GM21825 (cell line): ENCODE data around the gene PGLYRP3.

Experiments
- ATAC-seq: cut with Tn5 transposase; IDR thresholded peaks from one replicate; pipeline ENCODE4 v1.9.1; 2021; ENCODE audit warnings: mild to moderate bottlenecking, moderate library complexity; ENCODE audit not compliant: unreplicated experiment

Gene PGLYRP3, protein sequence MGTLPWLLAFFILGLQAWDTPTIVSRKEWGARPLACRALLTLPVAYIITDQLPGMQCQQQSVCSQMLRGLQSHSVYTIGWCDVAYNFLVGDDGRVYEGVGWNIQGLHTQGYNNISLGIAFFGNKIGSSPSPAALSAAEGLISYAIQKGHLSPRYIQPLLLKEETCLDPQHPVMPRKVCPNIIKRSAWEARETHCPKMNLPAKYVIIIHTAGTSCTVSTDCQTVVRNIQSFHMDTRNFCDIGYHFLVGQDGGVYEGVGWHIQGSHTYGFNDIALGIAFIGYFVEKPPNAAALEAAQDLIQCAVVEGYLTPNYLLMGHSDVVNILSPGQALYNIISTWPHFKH

DNA sequence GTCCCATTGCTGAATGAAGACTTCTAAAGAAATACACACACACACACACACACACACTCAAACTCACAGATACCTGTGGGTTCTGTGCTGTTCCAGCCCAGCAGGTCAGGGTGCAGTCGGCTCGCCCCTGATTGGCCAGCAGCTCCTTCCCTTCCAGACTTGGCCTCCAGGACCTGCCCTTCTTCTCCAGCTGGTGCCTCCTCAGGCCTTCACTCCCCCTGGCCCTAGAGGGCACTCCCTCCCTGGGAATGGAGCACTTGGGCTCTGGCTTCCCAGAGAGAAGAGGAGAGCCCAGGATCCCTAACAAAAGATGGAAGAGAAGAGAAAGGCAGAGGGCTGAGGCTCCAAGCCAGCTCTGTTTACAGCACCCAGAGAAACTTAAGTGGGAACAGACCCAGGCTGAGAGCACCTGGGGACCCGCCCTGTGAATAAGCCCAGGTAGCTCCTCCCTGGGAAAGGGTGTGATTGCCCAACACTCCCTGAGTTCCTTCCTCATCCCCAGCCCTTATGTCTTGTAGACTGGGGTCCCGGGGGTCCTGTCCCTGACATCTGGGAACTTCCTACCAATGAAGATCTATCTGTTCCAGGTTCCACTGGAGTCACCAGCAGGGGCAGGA lies at the start of gene PGLYRP3:
Gene PGLYRP3, minus strand, starts transcription at position 383 of the 617 bp plus-strand sequence. CDS start 2,287 bp downstream, outside the sequence.
- no peak for ATAC-seq

DNA sequence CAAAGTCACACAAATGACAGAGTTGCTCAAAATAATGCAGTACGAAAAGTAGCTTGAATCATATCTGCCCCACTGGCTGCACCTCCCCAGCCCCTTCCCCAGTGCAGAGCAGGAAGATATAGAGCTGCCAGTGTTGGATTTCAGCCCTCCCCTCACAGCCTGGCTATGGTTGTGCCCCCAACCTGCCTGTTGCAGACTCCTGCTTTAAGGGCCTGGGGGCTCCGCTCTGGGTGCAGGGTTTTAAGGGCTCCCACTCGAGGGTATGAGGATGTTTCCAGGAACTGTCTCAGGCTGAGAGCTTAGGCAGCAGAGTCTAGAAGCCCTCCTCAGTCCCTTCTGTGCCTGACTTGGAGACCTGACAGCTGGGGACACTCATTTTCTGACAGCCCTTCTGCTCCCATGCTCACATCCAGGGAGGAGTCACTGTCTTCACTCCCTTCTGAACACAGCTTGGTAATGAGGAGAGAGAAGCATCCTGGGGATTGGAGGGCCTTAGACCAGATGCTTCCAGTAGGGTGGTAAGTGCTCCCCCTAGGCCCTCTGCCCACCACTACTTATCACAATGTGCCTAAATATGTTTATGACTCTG lies 49.5 kb upstream of the PGLYRP3 start:
- no peak for ATAC-seq

DNA sequence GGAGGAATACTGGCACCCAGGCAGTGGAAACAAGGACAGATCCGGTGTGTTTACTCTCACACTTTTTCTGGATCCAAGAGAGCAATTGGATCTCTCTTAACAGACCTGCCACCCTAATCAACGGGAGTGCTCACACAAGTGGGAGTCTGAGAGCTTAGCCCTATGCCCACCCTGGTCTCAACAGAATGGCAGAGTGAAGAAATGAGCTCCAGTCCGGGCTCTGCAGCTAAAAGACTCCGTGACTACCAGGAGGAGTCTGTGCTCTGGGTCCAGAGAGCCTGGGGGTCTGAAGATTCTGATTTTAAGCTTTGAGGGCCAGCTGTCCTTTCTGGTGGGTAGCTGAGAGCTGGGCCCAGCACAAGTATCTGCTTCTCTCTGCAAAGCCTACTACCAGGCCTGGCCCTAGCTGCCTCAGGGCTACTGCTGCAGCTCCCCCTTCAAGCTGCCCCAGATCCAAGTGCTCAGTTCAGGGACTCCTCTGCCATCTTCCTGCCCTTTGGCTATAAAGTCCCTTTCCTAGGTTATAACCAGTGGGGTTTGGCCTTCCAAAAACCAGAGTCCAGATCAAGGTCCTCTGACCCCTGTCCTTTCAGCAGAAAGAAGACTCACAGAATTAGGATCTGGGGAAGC lies 48.8 kb upstream of the PGLYRP3 start:
- no peak for ATAC-seq

DNA sequence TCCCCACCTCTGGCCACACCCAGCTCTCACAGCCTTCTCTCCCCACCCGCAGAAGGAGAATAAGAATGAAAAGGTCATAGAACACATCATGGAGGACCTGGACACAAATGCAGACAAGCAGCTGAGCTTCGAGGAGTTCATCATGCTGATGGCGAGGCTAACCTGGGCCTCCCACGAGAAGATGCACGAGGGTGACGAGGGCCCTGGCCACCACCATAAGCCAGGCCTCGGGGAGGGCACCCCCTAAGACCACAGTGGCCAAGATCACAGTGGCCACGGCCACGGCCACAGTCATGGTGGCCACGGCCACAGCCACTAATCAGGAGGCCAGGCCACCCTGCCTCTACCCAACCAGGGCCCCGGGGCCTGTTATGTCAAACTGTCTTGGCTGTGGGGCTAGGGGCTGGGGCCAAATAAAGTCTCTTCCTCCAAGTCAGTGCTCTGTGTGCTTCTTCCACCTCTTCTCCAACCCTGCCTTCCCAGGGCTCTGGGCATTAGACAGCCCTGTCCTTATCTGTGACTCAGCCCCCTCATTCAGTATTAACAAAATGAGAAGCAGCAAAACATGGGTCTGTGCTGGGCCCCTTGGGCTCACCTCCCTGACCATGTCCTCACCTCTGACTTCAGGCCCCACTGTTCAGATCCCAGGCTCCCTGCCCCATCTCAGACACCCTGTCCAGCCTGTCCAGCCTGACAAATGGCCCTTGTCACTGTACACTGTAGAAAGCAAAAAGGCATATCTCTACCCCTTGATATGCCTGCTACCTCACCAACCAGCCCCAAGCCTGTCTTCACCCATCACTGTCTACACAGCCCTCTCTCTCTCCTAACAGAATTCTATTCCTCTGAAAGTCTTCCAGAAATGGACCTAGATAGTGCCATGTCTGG lies 48.1 kb upstream of the PGLYRP3 start:
- no peak for ATAC-seq

DNA sequence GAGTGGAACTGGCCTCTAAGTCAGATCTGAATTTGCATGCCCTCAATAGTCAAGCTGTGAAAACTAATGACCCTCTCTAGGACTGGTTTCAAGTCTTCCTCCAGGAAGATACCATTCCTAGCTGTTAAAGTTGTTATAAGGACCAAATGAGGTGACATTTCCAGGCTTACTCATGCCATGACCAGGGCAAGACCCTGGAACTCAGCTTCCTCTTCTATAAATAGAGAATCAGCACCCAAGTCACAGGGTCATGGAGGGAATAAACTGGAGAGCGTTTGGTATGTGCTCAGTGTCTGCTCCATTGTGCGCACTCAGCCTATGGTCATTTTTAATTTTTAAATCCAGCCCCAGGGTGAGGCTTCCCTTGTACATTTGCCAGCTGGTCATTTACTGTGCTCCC lies 47.4 kb upstream of the PGLYRP3 start:
- no peak for ATAC-seq

DNA sequence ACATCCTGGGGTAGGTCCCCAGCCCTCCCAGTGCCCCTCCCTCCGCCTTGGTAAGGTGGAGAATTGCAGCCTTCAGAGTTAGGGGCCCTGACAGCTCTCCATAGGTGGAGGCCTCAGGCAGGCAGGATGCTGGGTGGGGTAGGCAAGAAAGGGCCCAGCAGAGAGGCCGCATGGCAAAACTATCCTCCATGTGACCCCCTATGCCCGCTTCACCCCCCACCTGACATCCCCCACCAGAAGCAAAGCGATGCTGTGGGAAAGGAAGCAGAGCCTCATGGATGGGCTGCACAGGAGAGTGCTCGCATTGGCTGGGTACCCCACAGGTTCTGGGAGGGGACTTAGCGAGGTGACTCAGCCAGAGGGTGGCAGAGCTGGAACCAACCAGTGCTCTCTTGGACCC lies 46.5 kb upstream of the PGLYRP3 start:
- ATAC-seq: no peak

DNA sequence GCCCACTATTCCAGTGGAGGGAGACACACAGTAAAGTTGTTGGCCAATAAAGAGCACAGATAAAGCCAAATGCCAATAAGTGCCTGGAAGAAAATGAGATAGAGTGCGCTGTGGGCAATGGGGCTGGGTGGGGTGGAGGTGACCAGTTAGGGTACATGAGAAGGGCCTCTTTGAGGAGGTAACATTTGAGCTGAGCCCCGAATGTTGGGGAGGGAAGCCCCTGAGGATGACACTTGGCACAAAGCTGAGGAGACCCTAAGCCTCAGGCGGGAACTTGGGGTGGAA lies 45.9 kb upstream of the PGLYRP3 start:
- ATAC-seq: no peak

DNA sequence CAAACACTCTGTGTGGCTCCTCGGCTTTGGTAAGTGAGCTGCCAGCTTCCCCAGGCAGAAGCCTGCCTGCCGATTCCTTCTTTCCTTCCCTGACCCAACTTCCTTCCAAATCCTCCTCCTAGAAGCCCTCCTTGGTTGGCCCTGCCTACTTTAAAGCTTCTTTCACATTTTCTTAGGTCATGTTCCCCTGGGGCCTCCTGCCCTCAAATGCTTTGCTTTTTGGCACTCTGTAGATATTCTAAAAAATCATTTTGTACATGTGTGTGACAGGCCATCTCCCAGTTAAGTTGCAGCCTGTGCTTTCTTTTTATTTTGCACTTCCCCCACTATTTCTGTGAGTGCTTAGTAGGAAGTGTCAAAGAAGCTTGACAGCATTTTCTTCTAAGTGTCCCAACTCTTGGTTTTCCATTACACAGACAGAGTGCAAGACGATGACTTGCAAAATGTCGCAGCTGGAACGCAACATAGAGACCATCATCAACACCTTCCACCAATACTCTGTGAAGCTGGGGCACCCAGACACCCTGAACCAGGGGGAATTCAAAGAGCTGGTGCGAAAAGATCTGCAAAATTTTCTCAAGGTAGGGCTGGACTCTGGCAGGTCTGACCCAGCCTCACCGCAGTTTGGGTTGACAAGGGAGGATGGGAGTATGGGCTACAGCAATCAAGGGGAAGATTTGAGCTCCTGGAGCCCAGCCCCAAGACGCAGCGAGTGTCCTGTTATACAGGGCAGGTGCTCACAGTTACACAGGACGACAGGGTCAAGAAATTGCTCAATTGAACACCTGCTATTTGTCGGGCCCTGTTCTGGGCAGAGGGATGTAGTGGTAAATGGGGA lies 45.3 kb upstream of the PGLYRP3 start, which contains the start of gene S100A9:
Gene S100A9, plus strand, starts transcription at position 2 of the 838 bp plus-strand sequence. Its CDS starts 430 bp downstream, at position 432.
- ATAC-seq: no peak

DNA sequence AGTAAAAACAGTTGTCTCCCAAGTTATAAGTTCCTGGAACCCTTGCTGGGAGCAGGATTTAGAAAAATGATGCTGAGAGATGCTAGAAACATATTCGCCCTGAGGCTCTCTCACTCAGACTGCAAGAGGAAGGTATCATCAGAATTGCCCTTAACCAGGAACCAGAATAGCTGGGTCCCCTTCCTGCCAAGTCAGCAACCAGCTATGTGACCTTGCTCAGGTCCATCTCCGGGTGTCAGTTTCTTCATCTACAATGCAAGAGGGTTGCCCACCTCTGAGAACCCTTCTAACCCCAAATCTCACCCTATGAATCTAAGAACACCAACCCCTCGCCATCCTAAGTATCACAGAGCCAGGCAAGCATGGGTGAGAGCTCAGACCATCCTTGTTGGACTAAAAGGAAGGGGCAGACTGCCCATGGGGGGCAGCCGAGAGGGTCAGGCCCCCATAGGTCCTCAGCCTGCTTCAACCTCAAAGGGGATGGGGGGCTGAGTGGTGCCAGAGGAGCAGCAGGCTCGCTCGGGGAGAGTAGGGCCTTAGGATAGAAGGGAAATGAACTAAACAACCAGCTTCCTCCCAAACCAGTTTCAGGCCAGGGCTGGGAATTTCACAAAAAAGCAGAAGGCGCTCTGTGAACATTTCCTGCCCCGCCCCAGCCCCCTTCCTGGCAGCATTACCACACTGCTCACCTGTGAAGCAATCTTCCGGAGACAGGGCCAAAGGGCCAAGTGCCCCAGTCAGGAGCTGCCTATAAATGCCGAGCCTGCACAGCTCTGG lies 44.5 kb upstream of the PGLYRP3 start:
- no peak for ATAC-seq

DNA sequence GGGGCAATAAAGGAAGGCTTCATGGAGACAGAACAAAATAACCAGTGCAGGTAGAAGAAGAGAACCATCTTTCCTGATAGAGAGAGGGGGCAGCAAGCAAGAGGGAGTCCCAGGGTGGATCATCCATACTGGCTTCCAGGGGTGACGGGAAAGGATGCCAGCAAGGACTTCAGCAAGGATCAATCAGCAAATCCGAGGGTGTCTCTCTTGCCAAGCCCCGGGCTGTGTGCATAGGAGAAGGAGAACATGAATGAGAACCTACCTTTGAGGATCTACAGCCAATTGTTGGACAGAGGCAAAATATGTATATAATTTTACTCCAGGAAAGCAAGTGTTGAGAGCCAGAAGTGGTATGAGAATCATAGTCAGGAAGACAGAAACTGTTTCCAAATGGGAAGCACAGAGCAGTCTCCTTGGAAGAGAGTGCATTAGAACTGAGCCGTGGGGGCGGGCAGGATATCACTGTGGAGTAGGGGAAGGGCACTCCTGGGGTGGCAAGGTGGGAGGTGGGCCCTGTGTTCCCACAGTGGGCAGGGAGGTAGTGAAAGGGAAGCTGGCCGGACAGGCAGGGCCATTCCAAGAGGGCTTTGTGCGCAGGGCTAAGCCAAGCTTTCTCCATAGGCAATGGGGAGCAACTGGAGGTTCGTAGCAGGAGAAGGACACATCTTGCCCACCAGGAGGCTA lies 43.8 kb upstream of the PGLYRP3 start:
- ATAC-seq: no peak

DNA sequence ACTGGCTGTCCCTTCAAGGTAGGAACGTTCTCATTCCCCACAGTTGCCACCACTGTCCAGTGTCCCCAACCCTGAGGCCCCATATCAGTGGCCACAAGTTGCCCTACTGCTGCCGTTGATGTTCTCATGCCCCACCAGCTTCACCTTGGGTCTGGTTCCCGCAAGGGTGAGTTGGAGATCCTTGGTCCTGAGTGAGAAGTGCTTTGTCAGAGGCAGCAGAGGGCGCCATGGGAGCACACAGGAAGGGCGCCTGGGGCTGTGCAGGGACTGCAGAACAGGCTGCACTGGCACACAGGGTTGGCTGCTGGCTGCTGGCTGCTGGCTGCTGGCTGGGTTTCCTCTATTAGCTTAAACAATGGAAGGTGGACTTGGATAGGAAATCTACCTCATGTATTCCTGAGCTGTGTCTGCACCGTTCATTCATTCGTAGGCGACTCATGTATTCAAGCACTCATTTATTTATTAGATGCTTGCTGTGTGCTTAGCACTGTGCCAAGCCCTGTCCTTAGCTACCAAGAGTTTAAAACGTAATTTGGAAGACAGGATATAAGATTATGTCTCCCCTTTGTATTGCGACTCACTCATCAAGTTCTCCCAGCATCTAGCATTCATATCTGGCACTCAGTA lies 42.8 kb upstream of the PGLYRP3 start:
- no peak for ATAC-seq

DNA sequence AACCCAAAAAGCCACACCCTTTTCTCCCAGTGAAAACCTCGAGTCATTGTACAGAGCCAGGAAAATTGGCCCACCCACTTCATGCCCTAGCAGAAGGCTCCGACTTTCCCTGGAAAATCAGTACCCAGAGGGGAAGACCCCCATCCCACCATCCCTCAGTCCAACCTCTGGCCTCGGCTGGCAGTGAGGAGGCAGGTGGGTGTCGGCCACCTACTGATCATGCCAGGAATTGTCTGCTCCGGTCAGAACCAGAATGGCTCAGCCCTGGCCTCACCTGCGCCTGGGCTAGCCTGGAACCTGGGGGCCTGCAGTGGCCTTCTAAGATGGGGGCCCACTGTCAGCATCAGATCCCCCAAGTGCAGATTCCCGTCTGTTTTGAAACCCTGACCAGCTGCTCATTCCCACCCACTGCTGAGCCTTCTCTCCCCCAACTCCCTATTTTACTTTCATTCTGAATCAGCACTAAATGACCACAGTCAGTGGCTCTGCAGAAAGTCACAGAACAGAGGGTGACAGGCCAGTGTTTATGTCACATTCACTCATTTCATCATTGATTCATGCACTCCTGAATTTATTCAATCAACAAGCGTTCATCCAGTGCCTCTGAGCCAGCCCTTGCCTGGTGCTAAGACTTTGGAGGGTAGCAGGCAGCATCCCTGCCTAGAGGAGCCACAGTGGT lies 41.9 kb upstream of the PGLYRP3 start:
- ATAC-seq: no peak

DNA sequence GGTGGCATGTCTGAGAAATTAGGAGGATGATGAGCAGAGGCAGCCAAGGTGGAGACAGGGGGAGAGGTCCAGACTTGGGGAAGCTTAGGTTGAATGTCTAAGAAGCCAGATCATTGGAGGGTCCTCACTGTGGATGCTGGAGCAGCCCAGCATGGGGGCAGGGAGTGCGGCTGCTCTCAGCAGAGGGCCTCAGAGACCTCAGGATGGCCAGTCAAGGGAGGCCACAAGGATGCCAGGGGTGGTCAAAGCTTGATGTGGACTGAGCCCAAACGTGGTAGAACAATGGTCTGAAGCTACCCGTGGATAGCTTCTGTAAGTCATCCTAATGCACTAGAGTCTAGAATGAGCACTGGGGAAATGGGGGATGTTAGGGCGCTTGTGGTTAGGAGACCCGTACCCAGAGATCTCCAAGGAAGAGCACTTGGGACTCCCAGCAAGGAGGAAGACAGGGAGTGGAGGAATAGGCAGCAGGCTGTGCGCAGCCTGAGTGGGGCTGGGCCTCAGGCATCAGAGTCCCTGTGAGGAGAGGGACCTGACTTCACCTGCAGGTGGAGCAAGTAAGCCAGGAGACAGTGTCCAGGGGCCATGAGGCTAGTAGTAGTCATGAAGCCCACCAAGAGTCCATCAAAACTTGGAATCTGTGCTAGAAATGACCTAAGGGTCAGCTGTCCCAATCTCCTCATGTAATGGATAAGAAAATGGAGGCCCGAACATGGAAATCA lies 40.6 kb upstream of the PGLYRP3 start:
- ATAC-seq: no peak

DNA sequence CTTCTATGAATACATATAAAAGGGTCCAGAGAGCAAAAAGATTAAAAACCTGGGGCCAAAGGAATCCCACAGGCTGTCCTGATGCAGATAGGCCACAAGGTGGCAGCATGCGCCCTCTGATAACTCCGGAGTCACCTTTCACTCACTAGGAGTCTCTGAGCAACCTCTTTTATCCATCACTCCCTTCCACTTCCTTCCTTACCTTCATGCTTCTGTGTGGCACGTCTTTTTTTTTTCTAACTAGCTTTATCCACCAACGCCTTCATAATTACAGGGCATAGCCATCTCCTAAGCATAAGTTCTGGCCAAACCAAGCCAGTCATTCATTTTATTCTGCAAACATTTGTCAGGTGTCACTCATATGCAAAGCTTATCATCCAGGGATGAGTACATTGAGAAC lies 39.8 kb upstream of the PGLYRP3 start:
- ATAC-seq: no peak

DNA sequence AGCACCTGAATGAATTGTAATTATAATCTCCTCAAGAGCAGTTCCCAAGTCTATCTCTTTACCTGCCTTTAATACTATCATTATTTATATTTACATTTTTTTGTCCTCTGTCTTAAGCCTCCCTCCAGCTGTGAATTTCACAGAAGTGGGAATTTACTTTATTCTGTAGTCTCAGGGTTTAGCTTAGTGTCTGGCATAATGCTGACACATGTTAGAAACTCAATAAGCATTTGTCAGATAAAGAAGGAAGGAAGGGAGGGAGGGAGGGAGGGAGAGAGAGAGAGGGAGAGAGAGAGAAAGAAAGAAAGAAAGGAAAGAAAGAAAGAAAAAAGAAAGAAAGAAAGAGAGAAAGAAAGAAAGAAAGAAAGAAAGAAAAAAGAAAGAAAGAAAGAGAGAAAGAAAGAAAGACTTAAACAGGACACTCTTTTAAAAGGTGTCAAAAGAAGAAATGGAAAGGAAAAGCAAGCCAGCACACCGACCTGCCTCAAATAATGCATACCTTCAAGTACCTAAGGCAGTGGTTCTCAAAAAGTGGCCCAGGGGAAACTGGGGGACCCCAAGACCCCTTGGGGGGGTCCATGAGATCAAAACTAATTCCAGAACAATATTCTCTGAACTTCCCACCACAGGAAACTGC lies 37.7 kb upstream of the PGLYRP3 start:
- no peak for ATAC-seq
